ENCODE results near the gene RBM7. TPM values are rescaled to one million over a fixed set of nuclear protein-coding genes. Genes with fewer than 3 reads are reported as not detected.

Gene RBM7
- total RNA-seq, 3 donors from 2014 or later (not counting 1 experiment from before 2014, with no cell fraction given) = 50.4 to 79.7 (median 58.5) TPM

GRCh38 chr11:114397349-114397982 is 3.0 kb upstream of the RBM7 start:
- Histone ChIP-seq H3K27me3 (ENCODE audit: control insufficient read depth, insufficient read depth, low read length) (no peaks in the 10 kb centered on the region), H3K4me3 (ENCODE audit: low read length) (no peak overlapping the region), H3K9me3 (ENCODE audit: control insufficient read depth, insufficient read depth, low read length) (no peaks in the 10 kb centered on the region), H3K4me1 (ENCODE audit: control insufficient read depth, insufficient read depth, low read length) (peaks cover 7% of the 10 kb centered on the region), H3K36me3 (ENCODE audit: control insufficient read depth, insufficient read depth, low read length) (no peaks in the 10 kb centered on the region), H3K27ac (ENCODE audit: low read length) (no peak overlapping the region)
- no peak overlapping the region for H3K27ac Mint-ChIP-seq
- intact Hi-C loops (cut with micrococcal nuclease) = no loop called here
- H3K36me3 Mint-ChIP-seq = no peaks in the 10 kb centered on the region
- 100% methylated on average over 1 of the region's 2 CpGs for WGBS (ENCODE audit: insufficient coverage)
- DNase-seq (no peak), ATAC-seq (no peak)
- TF ChIP-seq, protein P1, sequence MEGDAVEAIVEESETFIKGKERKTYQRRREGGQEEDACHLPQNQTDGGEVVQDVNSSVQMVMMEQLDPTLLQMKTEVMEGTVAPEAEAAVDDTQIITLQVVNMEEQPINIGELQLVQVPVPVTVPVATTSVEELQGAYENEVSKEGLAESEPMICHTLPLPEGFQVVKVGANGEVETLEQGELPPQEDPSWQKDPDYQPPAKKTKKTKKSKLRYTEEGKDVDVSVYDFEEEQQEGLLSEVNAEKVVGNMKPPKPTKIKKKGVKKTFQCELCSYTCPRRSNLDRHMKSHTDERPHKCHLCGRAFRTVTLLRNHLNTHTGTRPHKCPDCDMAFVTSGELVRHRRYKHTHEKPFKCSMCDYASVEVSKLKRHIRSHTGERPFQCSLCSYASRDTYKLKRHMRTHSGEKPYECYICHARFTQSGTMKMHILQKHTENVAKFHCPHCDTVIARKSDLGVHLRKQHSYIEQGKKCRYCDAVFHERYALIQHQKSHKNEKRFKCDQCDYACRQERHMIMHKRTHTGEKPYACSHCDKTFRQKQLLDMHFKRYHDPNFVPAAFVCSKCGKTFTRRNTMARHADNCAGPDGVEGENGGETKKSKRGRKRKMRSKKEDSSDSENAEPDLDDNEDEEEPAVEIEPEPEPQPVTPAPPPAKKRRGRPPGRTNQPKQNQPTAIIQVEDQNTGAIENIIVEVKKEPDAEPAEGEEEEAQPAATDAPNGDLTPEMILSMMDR (IDR thresholded peaks at IDR 0.05) = no peak
- H3K4me3 Mint-ChIP-seq = no peak overlapping the region
- no peaks in the 10 kb centered on the region for H3K9me3 Mint-ChIP-seq
- H3K4me1 Mint-ChIP-seq = peaks cover 33 to 36% of the 10 kb centered on the region in 2 donors
- H3K27me3 Mint-ChIP-seq (ENCODE audit: low read depth in 2 of 2) = no peaks in the 10 kb centered on the region

DNA sequence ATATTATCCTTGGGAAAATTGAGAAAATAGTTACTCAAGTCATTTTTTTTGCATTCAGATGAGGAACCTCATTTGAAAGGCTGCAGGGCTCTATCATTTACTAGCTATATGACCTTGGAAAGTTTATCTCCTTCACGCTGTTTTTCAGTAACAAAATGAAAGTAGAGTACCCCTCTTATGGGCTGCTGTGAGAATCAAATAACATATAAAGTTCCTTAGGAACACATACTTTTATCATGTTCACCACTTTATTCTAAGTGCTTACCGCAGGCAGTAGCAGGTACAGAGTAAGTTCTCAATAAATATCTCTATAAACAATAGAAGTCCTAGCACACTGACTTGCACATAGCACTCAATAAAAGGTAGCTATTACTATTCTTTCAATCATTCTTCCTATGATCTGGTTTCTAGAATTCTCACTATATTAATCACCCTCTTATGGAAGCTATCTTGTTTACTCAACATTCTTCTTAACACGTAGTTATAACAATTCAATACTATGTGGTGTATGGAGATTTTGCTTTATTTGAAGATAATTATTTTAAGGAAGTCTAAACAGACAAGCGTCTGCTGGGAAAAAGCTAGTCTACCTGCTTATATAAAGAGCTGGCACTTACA is 2.1 kb upstream of the RBM7 start:
- ATAC-seq (no peak), DNase-seq (no peak)
- H3K4me1 Mint-ChIP-seq = peaks cover 34 to 36% of the 10 kb centered on the region in 2 donors
- peak overlapping the region; percentile 96 for H3K4me3 Mint-ChIP-seq
- 100% methylated on average over 2 of the region's 4 CpGs for WGBS (ENCODE audit: insufficient coverage)
- Histone ChIP-seq H3K27ac (ENCODE audit: low read length) (no peak overlapping the region), H3K36me3 (ENCODE audit: control insufficient read depth, insufficient read depth, low read length) (peaks cover 2% of the 10 kb centered on the region), H3K27me3 (ENCODE audit: control insufficient read depth, insufficient read depth, low read length) (no peaks in the 10 kb centered on the region), H3K4me3 (ENCODE audit: low read length) (no peak overlapping the region), H3K9me3 (ENCODE audit: control insufficient read depth, insufficient read depth, low read length) (no peaks in the 10 kb centered on the region), H3K4me1 (ENCODE audit: control insufficient read depth, insufficient read depth, low read length) (peaks cover 7% of the 10 kb centered on the region)
- TF ChIP-seq, protein P1 (IDR thresholded peaks at IDR 0.05) = no peak
- no peaks in the 10 kb centered on the region for H3K9me3 Mint-ChIP-seq
- H3K27me3 Mint-ChIP-seq (ENCODE audit: low read depth in 2 of 2) = no peaks in the 10 kb centered on the region
- no peaks in the 10 kb centered on the region for H3K36me3 Mint-ChIP-seq
- intact Hi-C loops (cut with micrococcal nuclease) = no loop called here
- peak overlapping the region; percentile 98 to 99 for H3K27ac Mint-ChIP-seq

DNA sequence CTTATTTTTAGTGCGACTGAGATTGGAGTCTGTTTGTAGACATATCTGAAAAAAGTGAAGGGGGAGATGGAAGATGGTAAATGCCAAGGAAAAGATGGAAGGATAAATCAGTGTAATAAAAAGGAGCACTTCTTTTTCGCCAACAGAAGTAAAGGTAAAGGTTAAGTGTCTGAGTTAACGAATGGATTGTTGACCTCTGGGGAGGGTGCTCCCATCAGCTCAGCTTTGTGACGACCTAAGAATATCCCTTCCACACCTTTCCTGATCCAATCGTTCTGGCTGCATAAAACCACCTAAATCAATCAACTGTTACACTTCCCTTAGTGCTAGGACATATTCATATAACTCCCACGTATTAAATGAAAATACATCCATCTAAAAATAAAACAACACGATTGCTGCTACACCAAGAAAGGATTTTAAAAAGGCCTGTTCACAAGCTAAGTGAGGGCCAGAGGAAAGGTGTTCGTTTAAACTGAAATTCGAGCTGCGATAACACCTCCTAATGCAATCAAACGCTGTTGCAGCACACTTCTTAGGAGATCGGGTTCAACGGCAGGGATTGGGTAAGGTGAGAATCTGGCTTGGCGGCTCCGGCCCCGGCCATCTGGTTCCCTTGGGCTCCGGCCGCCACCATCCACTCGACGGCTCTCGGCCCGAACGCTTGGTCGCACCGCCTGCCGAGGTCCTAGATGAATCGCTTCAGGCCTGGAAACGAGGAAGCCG is 813 bp upstream of the RBM7 start:
- H3K27ac Mint-ChIP-seq = peak overlapping the region; percentile 98 to 99
- intact Hi-C loops (cut with micrococcal nuclease) = loop anchor here (1.0 to 10.0 kb wide), 2 partner anchors 40 to 525 kb away; partner anchors contain the start of genes REXO2 and USP28
- H3K4me3 Mint-ChIP-seq = peak overlapping the region; percentile 96
- peak overlapping the region; percentile 95 for H3K27ac ChIP-seq (ENCODE audit: low read length)
- TF ChIP-seq, protein P1 (IDR thresholded peaks at IDR 0.05) = no peak
- 5% methylated on average over 27 of the region's 29 CpGs for WGBS (ENCODE audit: insufficient coverage)
- peaks cover 7% of the 10 kb centered on the region for H3K4me1 ChIP-seq (ENCODE audit: control insufficient read depth, insufficient read depth, low read length)
- H3K27me3 Mint-ChIP-seq (ENCODE audit: low read depth in 2 of 2) = no peaks in the 10 kb centered on the region
- peaks cover 42 to 43% of the 10 kb centered on the region in 2 donors for H3K4me1 Mint-ChIP-seq
- ATAC-seq (peak; percentile 8 to 18 (median 11)), DNase-seq (no peak)
- peak overlapping the region; percentile 81 for H3K4me3 ChIP-seq (ENCODE audit: low read length)
- peaks cover 8% of the 10 kb centered on the region for H3K36me3 ChIP-seq (ENCODE audit: control insufficient read depth, insufficient read depth, low read length)
- no peaks in the 10 kb centered on the region for H3K9me3 Mint-ChIP-seq
- H3K9me3 ChIP-seq (ENCODE audit: control insufficient read depth, insufficient read depth, low read length) = no peaks in the 10 kb centered on the region
- no peaks in the 10 kb centered on the region for H3K36me3 Mint-ChIP-seq
- no peaks in the 10 kb centered on the region for H3K27me3 ChIP-seq (ENCODE audit: control insufficient read depth, insufficient read depth, low read length)
